ENCODE results near the gene TEFM.
"Not testable (repeated sequence)": the region's sequence is repeated elsewhere in the genome, so short reads cannot be mapped to it uniquely, and the experiment has no call there.

TEFM gene, protein sequence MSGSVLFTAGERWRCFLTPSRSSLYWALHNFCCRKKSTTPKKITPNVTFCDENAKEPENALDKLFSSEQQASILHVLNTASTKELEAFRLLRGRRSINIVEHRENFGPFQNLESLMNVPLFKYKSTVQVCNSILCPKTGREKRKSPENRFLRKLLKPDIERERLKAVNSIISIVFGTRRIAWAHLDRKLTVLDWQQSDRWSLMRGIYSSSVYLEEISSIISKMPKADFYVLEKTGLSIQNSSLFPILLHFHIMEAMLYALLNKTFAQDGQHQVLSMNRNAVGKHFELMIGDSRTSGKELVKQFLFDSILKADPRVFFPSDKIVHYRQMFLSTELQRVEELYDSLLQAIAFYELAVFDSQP

DNA sequence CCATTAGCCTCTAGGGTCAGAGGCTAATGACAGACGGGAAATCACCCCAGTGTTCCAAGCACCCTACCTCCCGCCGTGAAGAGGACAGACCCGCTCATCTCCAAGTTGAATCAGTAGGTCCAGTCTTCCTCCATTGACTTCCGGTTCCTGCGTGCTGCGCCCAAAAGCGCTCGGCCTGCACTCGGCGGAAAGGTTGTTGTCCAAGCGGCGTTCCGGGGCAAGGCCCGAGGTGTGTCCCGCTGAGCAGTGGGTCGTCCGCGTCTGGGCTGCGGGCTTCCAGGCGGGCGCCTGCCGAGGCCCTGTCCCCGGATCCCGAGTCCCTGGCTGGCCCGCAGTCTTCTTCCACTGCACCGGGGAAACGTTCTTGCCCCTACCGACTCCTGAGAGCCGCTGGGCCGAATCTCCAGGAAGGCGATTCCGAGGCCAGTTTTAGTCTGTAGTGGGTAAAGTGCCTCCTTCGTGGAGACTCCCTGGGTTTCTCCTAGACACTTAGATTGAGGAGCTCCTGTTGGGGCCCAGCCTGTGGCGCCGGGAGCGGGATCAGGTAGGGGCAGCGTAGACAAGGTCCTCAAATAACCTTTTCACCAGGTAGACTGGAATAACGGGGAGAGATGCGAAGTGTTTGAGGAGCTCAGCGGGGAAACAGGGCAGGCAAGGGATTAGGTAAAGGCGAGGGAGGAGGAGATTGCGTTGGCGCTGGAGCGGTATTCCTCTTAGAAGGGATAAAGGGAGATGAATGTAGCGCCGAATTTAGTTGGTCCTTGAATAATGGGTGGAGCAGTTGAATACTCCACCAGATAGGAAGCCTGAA lies at the start of gene TEFM:
Gene TEFM, minus strand, starts transcription at position 138 of the 811 bp plus-strand sequence. Its CDS starts 40 bp downstream, at position 98.
- DNase-seq (ENCODE audit: low read depth), result peak; percentile 91

DNA sequence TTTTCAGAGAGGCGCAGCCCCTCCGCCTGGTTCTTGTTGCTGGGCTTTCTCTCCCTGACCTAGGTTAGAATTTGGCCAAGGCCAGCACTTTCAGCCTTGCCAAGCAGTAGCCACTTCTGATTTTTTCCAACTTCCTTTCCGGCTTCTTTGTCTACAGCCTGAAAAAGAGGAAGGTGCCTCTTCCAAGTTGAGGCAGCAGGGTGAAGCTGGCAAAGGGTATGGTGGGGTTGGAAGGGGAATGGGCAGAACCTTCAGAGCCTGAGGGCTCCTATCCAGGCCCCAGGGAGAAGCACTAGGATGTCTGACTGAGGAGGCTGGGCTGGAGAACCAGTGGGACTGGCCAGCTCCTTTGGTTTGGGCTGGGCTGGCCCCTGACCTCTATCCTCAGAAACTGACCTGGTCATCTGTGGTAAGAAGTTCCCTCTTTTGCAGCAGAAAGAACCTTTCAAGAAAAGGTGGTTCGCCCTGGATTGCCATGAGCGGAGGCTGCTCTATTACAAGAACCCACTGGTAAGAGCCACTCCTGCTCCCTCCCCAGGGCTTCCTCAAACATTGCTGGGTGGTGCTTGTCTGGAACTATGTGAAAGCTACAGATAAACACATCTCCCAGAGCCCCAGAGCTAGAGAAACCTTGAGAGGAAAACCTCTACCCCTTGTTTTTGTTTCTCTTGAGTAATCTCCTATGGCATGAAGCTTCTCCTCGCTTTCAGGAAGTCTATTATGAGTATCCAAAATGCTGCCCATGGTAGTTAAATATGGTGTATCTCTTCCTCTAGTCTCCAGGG lies 48.2 kb upstream of the TEFM start:
- DNase-seq (ENCODE audit: low read depth), result no peak

DNA sequence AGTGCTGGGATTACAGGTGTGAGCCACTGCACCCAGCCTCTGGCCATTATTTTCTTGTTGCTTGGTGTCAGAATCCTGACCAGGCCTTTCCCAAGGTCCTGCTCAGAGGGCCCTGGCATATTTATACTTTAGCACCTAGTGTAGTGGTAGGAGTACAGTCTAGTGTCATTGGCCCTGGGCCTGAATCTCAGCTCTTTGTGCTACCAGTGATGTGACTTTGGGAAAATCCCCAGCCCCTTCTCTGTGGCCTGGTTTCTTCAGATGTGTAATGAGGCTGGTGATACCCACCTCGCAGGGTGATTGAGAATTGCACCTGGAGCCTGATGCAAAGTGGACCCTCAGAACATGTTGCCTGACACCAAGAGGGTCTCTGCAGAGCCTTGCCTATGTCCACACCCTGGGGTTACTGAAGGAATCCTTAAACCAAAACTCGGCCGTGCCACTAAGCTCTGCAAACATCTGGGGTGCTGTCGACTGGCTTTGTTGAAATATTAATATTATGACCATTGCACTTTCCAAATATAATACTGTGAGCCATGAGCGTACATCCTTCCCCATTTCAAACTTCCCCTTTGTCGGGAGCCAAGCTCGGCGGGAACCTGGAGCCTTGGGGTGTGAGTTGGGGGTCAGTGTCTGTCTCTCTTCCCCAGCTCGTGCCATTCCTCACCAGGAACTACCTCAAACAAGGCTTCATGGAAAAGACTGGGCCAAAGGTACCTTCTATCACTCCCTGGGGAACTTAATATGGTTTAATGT lies 46.8 kb upstream of the TEFM start:
- DNase-seq (ENCODE audit: low read depth), result no peak

DNA sequence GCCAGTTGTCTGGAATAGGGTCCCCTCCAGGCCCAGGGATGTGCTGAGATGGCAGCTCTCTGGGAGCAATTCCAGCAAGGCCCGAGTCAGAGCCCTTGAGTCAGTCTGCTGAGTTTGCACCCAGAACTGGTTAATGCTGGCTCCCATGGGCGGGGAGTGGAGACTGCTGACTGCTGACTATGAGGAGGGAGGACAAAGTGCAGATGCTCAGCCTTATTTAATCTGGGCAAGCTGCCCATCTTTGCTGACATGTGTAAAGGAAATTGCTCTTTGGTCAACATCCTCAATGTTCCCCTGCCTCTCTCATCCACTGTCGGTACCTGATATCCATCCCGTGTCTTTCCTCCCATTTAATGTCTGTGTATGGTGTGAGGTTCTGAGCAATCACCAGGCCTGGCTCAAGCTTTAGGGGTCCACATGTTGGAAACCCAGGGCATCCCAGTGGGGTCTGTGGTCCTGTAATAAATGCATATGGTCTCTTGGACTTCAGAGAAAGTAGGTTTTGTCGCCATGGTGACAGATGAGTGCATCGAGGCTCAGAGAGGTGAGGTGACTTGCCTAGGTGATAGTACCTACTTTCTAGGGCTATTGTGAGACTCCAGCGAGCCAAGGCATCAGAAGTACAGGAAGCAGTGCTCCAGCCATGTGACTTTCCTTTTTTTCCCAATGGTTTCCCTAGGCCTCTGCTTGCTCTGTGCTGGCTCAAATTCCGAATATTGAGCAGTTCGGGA lies 44.8 kb upstream of the TEFM start:
- DNase-seq (ENCODE audit: low read depth), result no peak

DNA sequence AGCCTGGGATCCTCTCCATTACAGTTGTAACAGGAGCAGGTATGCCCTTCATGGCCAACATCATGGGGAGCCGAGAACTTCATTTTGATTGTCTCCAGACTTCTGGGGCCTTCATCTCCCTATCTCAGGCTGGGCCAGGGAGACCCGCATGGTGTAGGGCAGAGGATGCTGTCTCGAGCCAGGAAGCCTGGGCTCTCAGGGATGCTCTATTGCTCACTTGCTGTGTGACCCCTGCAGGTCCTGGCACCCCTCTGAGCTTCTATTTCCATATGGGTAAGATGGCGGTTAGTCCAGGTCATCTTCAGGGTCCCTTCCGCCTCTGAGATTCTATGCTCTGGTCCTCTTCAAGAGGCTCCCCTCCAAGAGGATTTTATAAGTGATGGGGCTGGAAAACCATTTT lies 44.2 kb upstream of the TEFM start:
- no peak for DNase-seq (ENCODE audit: low read depth)

DNA sequence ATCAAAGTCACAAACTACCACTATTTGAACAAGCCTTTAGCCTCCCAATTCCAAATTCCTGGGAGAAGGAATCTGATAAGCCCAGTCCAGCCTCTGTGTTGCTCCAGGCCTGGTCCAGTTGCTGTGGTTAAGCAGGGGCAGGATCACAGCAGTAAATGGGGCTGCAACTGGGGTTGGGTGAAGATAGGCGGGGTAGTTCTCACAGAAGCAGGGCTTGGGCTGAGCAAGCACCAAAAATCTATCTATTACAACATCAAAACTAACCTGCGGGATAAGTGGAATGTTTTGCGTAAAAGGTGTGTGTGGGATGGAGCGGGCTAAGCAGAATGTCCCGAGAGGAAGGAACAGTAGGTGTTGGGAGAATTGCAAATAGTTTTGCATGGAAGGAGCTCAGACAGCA lies 41.8 kb upstream of the TEFM start:
- DNase-seq (ENCODE audit: low read depth), result no peak

DNA sequence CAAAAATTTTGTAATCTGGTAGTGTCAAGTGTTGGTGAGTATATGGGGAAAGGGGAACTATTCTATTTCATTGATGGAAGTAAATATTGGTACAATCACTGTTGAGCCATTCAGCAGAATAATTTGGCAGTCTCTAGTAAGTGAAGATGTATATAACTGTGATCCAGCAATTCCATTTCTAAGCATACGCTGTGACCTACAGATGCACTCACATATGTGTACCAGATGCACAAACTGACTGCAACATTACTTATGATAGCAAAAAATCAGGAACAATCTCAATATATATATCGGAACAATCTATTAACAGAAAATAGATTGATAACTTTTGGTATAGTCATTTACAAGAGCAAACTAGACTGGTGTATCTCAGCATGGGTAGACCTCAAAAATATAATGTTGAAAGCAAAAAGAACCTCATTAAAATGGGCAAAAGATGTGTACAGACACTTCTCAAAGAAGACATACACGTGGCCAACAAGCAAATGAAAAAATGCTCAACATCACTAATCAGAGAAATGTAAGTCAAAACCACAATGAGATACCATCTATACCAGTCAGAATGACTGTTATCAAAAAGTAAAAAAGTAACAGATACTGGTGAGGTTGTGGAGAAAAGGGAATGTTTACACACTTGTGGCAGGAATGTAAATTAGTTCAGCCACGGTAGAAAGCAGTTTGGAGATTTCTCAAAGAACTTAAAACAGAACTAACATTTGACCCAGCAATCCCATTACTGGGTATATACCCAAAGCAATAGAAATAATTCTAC lies 36.5 kb upstream of the TEFM start:
- no peak for DNase-seq (ENCODE audit: low read depth)

DNA sequence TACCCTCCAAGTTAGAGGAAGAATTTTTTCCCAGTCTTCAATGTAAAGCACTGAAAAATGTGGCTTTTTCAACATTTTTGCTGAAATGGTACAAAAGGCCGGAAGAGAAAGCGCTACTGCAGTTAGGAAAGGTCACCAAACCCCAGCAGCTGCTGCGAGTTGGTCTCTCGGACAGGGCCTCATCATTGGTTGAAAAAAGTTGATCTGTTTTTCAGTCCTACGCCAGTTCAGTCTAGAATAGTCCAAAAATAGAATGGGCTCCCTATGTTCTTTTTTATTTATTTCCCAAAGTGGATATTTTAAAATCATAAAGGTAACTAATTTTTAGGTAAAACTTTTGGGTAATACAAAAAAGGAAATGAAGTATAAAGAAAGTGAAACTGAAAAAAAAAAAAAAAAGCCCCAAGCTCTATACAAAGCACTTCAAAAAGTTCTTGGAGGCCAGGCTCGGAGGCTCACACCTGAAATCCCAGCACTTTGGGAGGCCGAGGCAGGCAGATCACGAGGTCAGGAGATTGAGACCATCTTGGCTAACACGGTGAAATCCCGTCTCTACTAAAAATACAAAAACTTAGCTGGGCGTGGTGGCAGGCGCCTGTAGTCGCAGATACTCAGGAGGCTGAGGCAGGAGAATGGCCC lies 33.1 kb upstream of the TEFM start:
- DNase-seq (ENCODE audit: low read depth), result no peak

DNA sequence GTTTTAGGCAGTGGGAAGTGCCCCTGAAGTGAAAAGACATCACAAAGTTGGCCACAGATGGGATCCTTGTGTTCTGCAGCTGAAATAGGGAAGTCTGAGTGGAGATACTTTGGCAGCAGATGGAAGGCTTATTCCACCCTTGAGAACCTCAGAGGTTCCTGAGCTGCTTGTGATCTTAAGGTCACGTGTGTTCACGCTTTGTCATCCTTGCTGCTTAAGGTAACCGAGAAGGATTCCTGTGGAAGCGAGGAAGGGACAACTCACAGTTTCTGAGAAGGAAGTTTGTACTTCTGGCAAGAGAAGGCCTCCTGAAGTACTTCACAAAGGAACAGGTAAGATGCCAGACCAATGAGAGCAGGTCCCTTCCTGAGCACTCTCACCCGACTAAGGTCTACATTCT lies 27.9 kb upstream of the TEFM start:
- no peak for DNase-seq (ENCODE audit: low read depth)

DNA sequence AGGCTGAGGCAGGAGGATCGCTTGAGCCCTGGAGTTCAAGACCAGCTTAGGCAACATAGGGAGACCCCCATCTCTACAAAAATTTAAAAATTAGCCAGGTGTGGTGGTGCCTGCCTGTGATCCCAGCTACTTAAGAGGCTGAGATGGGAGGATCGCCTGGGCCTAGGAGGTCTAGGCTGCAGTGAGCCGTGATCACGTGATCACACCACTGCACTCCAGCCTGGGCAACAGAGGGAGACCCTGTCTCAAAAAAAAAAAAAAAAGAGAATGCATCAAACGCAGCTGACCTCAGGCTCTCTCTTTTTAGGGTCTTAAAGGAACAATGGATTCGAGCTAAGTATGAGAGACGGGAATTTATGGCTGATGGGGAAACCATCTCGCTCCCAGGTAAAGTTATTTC lies 25.5 kb upstream of the TEFM start:
- not testable (repeated sequence) for DNase-seq (ENCODE audit: low read depth)

DNA sequence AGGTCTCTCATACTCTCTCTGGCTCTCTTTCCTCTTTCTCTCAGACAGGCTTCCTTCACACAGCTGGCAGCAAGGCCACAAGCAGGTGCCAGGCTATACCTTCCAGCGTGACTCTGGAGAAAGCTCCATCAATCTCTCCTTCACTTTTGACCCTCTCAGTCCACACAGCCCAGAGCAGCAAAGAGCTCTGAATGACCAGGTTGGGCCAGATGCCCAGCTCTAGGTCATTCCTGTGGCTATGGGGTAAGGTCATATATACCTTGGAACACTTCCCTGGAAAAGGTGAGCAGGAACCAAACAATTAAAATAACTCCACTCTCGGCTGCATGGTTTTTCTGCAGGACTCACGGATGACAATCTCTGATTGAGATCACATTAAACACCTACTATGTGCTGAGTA lies 24.5 kb upstream of the TEFM start:
- no peak for DNase-seq (ENCODE audit: low read depth)

DNA sequence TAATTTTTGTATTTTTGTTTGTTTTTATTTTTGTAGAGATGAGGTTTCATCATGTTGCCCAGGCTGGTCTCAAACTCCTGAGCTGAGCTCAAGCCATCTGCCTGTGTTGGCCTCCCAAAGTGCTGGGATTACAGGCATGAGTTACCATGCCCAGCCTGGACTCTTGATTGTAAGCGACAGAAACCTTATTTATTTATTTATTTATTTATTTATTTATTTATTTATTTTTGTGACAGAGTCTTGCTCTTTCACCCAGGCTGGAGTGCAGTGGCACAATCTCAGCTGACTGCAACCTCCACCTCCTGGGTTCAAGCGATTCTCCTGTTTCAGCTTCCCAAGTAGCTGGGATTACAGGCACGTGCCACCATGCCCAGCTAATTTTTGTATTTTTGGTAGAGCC lies 23.8 kb upstream of the TEFM start:
- DNase-seq (ENCODE audit: low read depth), result not testable (repeated sequence)

DNA sequence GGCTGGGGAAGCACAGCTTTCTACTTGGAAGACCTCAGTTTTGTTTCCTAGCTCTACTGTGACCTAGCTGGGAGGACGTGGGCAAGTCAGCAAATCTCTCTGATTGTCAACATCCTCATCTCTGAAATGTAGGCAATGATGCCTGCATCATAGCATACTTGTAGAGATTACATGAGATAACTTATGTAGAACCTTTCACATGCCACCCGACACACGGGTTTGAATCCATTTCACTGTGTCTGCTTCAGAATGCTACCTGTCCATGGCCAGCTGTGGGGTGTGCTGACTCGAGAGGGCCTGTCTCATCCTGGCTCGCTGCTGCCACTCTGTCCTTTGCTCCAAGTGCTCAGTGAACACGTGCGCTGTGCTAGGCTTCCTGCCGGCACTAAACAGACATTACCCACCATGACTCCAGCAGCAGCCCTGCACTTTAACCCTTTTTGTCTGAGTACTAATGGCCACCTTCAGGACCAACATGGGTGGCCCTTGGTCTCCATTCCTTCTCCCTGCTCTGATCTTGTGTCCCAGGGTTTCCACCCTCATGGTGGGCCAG lies 23.1 kb upstream of the TEFM start:
- DNase-seq (ENCODE audit: low read depth), result no peak

DNA sequence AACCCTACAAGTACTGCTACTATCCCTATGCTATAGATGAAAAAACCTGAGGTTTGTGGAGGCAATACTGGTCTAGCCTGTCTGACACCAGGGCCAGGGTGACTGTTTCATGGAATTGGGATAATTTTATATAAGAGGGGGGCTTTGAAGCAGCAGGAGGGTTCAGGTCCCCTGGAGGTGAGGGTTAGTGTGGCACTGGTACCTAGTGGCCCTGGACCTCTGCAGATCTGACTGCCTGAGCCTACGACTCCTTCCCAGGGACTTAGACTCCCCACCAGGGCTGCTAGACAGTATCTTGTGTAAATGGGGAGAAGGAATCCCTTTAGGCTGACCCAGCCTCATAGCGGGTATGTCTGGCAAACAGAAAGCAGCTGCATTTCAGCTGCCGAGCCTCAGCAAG lies 22.5 kb upstream of the TEFM start:
- no peak for DNase-seq (ENCODE audit: low read depth)

DNA sequence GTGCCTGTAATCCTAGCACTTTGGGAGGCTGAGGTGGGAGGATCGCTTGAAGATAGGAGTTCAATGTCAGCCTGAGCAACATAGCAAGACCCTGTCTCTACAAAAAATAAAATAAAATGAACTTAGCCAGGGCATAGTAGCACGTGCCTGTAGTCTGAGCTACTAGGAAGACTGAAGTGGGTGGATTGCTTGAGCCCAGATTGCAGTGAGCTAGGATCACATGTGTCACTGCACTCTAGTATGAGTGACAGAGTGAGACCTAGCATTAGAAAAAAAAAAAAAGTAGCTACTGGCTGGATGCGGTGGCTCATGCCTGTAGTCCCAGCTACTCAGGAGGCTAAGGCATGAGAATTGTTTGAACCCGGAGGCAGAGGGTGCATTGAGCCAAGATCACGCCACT lies 21.7 kb upstream of the TEFM start:
- no peak for DNase-seq (ENCODE audit: low read depth)

DNA sequence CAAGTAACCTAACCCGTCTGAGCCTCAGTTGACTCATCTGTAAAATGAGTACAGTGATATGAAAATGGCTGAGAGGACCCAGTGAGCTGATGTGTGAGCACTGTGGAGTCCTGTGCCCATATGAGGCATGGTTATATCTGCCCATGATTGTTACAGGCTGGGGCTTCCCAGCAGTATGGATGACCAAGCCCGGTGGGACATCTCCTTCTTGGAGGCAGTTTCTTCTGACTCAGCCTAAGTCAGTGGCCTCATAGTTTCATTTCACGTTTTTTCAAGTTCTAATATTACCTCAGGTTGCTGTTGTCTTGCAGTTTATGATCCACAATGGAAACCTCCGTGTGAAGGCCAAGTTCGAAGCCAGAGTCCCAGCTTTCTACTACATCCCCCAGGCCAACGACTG lies 20.5 kb upstream of the TEFM start:
- DNase-seq (ENCODE audit: low read depth), result no peak

DNA sequence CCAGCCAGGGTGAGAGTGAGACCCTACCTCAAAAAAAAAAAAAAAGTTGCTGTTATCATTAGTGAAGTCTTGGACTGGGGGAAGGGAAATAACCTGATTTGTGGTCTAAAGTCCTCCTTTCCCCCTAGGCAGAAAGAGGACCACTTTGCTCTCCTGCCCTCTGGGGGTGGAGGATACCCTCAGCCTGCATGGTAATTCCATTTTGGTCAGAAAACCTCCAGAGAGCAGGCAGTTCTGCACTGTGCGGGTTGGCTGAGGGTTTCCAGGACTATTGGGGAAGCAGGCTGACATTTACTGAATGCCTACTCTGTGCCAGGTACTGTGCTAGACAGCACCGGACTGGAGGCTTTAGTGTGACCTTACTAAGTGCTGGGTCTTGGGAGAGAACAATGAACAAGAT lies 18.3 kb upstream of the TEFM start:
- DNase-seq (ENCODE audit: low read depth), result no peak

DNA sequence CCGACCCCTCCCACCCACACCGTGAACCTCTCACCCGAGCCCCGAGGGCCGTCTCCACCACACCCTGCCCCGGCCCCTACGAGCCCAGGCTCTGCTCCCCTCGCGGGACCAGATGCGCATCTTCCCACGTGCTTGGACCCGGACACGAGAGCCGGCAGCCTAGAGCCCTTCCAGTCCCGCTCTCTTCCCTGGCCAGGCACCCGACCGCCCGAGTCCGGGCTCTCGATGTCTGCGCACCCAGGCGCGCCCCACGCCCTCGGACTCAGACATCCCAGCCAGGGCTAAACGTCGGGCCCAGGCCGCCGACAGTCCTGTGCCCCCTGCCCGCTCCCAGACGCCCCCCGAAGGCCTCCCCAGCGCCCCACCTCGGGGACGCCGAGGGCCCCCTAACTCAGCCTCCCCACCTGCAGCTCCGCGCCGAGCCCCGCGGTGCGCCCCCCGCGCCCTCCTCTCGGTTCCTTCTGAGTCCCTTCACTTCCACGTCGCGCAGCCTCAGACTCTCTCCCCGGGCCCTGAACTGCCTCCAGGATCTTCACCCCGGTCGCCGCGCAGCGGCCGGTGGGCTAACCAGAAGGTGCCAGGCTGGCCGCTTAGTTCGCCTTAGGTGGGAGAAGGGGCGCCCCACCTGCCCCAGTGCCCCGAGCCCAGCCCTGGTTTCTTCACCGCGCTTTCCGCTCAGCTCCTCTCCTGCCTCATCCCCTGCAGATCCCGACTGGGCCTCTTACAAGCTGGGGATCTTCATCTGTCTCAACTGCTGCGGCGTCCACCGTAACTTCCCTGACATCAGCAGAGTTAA lies 16.4 kb upstream of the TEFM start:
- no peak for DNase-seq (ENCODE audit: low read depth)

All from activated T-cell treated with anti-CD3 and anti-CD28 coated beads for 48 hours (primary cell).